Inferior parietal cortex (tissue), 1 donor: ENCODE data around the gene C15orf61.

Experiments
- DNase-seq: peaks from one replicate; pipeline ENCODE4 v3.0.0-alpha.2; 2016; ENCODE audit errors: extremely low spot score

Gene C15orf61

DNA sequence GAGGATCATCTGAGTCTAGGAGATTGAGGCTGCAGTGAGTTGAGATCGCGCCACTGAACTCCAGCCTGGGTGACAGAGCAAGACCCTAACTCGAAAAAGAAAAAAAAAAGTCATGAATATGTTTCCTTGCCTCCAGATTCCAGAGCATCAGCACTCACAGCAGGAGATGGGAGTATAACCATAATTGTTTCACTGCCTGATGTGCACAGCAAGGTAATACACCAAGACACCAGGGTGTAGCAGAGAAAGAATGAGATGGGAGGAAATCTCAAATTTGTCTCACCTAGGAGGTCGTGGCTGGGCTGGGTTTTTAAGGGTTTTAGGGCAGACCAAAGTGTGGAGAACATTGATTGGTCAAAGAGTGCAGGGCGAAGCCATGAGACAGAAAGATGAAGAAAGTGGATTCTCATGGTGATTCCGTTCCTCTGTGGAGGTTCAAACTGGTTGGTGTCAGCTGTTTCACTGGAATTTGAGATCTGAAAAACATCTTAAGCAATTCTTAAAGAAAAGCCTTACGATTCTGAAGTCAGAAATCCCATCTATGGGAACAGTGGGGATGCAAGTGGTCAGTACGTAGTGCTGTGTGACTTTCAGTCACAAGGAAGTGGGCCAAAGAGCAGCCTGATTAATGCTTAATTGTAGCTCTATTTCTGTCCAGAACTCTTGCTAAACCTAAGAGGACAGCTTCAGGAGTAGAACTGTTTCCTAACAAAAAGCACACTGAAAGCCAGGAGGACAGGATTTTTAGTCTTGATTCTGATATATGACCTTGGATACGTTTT is 7.8 kb upstream of the C15orf61 start:
- no peak for DNase-seq

DNA sequence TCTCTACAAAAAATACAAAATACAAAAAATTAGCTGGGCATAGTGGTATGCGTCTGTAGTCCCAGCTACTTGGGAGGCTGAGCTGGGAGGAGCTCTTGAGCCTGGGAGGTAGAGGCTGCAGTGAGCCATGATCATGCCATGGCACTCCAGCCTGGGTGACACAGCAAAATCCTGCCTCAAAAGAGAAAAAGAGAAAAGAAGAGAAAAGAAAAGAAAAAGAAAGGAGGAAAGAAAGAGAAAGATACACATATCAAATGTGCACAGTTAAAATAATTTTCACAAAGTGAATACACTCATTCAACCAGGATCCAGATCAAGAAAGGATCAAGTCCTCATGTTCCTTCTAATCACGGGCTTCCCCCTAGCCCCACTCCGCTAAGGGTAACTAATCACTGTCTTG is 5.8 kb upstream of the C15orf61 start:
- DNase-seq: no peak

DNA sequence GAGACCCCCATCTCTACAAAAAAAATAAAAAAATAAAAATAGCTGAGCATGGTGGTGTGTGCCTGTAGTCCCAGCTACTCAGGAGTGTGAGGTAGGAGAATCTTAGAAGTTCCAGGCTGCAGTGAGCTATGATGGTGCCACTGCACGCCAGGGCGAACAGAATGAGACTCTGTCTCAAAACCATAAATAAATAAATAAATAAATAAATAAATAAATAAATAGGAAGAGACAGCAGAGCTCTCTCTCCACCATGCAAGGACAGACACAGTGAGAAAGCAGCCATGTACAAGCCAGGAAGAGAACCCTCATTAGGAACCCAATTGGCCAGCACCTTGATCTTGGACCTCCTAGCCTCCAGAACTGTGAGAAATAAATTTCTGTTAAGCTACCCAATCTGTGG is 5.4 kb upstream of the C15orf61 start:
- no peak for DNase-seq

DNA sequence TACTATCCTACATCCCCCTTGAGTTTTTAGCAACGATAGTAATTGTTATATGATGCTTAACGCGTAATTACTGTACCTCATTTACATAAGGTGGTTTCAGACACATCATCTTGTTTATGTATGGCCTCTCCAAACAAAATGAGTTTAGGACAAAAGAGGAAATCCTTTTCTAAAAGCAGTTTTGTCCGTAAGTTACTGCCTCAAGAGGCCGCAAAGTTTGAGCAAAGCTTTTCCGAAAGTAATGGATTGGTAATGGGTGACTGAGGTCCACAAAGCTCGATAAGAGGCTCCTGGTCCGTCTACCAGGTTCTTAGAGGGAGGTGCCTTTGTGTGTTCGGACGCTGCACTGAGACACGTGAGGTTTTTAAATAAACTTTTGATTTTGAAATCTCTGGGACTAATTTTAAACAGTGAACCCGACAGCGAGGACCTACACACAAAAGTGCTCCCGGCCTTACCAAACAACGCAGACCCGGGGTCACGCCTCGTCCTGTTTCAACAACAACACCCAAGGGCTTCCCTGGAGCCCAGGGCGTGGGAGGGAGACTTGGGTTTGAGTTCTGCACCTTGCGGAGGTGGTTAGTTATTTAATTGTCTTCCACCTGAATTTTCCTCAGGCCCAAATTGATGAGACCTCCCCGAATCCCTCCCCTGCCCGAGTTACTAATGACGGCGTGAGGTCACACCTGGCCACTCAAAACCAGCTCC is 456 bp upstream of the C15orf61 start:
- no peak for DNase-seq

DNA sequence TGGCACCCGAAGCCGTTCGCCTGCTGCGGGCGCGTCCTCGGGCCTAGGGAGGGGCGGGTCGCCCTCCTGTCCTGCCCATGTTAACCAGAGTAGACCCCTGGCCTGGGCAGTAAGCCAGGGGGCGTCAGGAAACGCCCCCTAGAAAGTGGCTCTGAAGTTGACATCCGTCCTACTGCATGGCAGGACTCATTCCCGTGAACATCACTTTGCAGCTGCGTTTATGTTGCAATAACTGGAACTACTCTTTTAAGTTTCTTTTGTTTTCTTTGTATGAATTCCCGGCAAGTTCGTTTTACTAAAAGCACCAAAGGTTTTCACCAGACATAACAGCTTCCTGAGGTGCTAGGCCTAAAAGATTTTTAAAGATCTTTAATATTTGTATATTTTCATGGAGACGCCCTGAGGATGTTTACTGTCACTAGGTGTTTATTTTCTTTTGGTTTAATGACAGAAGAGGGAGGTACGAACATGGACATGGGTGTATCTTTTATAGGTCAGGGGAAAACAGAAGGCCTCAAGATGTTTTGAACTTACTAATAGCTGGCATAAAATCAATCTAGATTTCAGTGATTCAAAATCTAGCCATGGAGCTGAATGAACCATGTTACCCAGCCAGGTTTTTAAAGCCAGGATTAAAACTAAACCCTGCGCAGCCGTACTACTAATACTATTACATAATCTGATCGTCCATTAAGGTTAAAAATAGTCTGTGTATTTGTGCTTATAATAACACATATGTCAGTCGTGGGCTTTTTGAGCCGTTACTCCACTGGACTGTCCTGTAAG is 1.0 kb downstream of the C15orf61 start:
- peak; percentile 46 for DNase-seq

DNA sequence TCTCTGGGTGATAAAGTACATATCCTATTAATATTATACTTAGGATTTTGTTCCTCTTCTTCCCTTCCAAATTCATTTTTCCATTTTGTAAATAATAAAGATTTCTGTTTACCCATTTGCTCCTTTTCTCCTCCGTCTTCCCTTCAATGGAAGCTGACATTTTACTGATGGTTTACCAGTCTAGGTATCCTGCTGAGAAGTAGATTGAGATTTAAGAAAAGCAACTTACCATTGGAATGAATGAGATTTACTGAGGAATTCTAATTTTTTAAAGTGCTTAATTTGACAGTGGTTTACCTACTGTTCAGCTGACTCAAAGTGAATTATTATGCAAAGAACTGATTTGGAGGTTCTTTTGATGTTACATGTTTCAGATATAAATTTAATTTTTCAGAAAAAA is 2.4 kb downstream of the C15orf61 start:
- DNase-seq: no peak

DNA sequence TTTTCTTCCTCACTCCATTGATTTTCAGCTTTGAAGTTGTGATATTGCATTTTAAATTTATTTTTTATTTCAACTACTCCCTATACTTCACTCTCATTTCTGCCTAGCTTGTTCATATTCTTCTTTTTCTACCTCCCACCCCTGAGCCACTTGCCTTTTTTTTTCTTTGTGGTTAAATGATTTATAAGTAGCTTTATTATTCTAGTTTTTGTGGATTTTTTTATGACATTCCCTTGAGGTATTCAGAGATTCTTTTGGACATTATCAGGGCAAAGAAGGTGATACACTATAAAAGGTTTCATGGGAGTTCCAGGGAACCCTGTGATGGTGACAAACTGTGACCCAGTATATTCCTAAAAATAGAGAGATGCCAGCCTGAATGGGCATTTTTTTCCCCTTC is 3.3 kb downstream of the C15orf61 start:
- DNase-seq: no peak

DNA sequence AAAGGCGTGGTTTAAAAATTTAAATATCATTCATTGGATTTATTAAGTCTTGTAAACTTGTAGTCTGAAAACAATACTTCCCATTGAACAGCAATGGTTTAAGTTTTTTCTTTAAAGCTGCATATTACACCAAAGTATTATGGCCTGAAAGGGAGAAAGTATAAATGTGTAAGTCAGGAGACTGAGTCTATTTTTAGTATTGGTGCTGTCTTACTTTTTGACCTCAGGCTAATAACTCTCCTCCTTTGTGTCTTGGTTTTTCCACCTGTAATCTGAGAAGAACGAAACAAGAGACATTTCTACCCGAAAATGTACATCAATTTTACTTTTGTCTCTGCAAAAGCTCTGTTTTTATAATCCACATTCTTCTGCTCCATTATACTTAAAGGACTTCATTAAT is 7.6 kb downstream of the C15orf61 start:
- DNase-seq: no peak

DNA sequence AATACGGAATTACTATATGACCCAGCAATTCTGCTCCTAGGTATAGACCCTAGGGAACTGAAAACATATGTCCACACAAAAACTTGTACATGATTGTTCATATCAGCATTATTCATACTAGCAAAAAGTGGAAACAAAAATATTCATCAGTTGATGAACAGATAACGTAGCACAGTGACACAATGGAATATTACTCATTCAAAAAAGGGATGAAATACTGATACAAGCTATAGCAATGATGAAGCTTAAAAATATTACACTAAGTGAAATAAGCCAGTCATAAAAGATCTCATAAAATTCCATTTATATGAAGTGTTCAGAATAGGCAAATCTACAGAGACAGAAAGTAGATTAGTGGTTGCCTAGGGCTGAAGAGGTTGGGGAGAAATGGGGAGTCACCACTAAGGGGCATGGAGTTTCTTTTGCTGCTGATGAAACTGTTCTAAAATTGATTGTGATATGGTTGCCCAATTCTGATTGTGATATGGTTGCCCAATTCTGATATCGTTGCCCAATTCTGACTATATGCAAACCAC is 10.5 kb downstream of the C15orf61 start:
- no peak for DNase-seq

DNA sequence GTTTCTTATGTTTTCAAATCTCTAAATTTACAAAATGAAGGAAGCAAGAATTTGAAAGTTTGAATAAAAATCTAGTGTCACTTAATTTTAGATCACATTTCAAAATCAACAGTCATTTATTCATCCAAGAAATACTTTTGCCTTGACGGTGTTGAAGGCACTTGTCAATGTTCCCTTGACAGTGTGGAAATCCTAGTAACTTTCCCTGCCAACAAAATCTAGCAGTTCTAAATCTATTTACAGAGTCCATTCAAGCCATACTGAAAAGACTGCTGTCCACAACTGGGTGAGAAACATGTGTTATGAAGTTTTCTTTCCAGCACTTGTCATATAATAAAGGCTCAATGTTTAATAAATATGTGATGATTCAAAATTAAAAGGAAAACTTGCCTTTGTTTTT is 12.9 kb downstream of the C15orf61 start:
- DNase-seq: no peak

DNA sequence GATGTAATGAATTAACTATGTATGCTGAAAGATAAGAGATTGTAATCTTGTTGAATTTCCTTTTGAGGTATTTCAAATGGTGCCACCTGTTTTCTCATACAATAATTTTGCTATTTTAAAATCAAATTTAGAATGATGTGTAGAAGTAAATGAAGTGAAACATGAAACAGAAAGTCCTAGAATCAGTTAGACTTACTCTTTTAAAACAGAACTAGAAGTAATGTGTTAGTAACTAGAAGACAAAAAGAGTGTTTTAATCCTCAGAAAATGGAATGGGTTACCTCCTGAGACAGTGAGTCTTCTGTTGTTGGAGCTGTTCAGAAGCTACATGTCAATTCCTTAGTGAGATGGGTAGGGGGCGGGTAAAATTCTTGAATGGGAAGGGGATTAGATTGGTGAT is 13.4 kb downstream of the C15orf61 start:
- DNase-seq: no peak

DNA sequence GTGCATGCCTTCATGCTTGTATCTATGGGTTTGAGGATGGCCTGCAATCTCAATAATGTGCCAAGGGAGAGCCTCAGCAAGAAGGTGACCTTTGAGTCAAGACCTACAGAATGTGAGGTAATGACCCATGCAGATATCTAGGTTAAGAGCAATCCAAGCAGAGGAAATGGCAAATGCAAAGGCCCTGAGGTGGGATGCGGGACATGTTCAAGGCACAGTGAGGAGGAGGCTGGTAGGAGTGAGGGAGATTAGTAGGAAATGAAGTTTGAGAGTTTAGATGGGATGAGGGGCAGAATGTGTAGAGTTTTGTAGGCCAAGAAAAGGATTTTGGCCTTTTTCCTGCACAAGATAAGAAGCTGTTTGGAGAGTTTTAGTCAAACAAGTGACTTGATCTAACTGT is 16.8 kb downstream of the C15orf61 start:
- no peak for DNase-seq

DNA sequence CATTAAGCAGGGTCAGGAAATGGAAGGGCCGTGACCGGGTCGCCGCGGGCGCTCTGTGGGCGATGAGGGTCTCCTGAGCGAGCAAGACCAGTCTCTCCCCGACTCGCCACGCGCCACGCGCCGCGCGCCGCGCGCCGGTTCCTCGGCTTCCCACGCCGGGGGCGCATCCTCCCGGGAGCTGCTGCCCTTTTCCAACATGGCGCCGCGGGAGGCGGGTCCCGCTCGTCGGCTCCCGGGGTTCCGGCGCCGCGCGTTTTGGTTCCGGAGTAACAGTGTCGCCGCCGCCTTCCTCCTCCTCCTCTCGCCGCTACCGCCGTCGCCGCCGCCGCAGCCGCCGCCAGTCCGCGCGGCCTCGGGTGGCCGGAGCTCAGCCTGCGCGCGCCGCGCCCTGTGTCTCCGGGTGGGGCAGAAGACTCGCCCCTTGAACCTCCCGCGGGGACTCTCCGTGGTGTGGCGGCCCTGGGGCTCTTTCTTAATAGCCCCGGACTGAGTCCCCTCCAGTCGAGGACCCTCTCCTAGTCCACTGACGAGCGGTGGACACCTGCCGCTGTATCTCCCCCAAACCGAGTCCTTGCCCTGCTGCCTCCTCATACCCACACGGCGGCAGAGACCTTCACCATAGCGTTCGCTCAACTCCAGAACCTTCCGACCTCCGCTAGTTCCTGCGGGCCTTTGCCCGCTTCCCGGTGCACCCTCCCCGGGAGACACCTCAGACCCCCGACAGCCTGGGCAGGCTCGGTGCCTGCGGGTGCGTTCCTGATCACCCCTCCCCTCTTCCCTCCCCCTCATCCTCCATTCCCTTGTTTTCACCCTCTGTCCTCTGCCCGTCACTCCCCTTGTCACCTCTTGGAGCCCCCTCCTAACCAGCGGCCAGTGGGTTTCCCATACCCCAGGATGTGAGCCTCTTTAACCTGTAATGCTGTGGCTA is 21.8 kb downstream of the C15orf61 start, which contains the start of gene MAP2K5:
TSS of gene MAP2K5 (plus strand) at position 284 of the 928 bp plus-strand sequence. CDS start at position 917, 633 bp downstream.
- peak; percentile 88 for DNase-seq

DNA sequence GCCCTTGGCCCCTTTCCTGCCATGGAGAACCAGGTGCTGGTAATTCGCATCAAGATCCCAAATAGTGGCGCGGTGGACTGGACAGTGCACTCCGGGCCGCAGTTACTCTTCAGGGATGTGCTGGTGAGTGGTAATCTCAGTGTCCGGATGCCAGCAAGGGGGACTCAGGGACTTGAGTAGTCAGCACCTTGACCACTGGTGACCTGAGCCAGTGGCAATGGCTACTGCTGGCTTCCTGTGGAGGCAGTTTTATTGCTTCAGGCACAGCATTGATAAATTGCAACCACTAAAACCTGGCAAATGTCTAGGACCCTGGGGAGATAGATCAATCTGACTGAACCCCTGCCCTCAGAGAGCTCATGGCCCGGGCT is 22.4 kb downstream of the C15orf61 start:
- no peak for DNase-seq

DNA sequence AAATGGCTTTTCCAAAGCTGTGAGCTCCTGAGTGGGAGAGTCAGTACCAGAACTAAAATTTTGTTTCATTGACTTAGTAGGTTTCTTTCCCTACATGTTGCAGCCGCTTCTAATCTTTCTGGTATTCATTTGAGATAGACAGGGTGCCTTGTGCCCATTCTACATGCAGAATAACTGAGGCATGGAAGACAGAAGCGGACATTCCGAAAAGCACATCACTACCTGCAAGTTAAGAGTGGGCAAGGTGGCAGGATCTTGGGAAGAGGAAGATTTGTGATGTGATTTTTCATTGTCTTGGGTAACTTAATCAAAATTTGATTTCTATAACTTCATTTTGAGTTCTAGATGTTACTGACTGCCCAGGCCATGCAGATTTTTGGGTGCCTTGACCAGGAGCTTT is 23.5 kb downstream of the C15orf61 start:
- no peak for DNase-seq

DNA sequence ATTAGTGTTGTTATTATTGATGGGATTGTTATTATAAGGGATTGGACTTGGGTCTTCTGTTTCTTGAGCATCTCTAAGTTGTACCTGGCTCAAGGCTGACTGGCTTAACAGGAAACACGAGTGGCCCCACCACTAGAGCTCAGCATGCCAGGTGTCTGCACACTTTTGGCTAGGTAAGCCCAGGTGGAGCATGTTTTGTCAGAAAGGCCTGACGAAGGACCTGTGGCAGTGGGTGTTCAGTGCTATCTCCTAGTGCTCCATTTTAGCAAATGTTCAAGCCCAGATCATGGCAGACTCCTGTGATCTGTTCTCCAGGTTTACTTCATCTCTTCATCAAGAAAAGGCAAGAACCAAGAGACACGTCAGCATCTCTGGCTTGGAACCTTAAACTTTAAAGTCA is 24.9 kb downstream of the C15orf61 start:
- DNase-seq: no peak

DNA sequence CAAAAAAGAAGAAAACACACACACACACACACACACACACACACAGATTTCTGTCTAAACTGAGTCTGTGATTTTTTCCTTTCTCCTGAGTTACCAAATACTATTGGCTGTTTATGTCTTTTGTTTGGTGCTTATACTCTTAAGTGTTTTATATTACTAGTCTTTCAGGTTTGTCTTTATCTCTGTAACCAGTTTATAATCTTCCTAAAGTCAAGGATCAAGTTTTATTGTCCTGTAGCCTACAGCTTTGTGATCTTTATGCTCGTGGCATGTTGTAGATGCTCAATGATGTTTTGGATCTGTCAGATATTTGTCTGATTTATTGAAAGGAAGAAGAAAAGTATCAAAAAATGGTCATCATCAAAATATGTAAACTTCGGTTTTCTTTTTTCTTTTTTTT is 26.1 kb downstream of the C15orf61 start:
- no peak for DNase-seq

DNA sequence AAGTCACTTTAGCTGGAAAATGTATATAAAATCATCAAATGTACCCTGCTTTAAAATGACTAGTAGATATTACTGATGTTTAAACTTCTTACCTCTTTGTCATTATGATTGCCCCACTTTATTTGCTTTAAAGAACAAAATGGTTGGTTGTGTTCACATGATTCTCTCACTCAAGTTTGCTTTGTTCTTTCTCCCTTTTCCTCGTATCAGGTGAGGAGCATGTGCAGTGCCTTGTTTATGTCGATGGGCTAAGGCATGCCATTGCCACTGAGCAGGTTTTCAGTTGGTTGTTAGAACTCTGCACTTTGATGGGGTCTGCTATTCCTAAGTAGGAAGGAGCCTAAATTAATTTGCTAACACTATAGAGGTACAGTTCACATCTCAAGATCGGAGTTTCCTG is 26.9 kb downstream of the C15orf61 start:
- no peak for DNase-seq

DNA sequence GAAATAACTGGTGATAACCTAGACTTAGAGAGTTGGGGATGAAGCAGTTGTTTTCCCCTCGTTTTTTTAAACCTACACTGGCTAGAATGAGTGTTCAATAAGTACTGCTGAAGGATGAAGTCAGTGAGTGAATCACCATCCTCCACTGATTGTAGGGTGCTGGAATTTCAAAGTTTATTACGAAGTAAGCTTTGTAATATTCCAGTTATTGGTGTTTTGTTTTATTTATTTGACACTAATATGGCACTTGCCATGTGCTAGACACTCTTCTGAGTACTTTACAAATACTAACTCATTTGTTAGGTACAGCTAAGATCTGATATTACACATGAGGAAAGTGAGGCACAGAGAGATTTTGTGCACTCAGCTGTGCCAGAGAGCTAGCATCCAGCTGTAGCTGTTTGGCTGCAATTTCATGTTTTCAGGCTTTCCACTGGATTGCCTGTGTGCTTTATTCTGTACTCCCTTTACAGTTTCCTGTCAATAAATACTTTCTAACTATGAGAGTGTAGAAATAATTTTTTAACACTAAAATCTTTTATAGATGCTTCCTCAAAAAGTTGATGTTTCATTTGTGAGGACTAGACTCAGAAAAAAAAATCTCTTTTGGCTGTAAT is 27.4 kb downstream of the C15orf61 start:
- no peak for DNase-seq

DNA sequence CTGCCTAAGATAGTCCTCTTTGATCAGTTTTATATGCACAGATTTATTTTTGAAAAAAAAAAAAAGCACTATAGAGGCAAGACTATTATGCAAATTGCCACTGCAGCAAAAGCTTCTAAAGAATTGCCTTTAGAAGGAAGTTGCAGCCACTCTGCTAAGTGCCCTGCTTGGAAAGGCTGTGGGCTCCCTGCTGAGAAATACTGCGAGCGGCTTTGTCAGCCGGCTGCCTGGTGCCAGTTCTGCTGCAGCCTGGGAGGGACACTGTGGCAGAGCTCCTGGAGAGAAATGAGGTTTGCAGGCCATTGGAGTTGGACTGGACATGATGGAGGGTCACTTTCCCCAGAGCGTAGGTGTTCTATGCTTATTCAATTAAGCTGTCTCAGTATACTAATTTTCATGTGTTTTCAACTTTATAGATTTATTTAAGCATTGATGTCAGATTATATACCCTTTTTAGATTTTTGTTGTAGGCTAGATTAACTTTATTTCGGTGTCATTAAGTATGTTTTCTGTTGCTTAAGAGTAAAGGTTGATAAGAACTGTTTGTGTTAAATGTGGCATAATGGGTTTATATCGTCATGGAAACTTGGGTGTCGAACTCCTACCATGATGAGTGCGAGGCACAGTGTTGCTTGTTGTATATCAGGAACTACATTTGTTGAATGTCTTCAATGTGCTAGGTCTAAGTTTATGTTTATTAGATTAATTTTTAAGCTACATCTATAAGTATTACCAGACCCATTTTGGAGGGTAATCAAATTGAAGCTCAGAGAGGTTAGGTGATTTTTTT is 28.1 kb downstream of the C15orf61 start:
- peak; percentile 63 for DNase-seq
